Measurements from ENCODE around the gene TRIM59. TPM values are rescaled to one million over a fixed set of nuclear protein-coding genes. Genes with fewer than 3 reads are reported as not detected.

Gene TRIM59
- total and polyA plus RNA-seq, 9 of the 15 experiments (the other 6 are each of a cell fraction or from before 2014, with no cell fraction given), result 16.8 to 101 (median 34.8) TPM

DNA sequence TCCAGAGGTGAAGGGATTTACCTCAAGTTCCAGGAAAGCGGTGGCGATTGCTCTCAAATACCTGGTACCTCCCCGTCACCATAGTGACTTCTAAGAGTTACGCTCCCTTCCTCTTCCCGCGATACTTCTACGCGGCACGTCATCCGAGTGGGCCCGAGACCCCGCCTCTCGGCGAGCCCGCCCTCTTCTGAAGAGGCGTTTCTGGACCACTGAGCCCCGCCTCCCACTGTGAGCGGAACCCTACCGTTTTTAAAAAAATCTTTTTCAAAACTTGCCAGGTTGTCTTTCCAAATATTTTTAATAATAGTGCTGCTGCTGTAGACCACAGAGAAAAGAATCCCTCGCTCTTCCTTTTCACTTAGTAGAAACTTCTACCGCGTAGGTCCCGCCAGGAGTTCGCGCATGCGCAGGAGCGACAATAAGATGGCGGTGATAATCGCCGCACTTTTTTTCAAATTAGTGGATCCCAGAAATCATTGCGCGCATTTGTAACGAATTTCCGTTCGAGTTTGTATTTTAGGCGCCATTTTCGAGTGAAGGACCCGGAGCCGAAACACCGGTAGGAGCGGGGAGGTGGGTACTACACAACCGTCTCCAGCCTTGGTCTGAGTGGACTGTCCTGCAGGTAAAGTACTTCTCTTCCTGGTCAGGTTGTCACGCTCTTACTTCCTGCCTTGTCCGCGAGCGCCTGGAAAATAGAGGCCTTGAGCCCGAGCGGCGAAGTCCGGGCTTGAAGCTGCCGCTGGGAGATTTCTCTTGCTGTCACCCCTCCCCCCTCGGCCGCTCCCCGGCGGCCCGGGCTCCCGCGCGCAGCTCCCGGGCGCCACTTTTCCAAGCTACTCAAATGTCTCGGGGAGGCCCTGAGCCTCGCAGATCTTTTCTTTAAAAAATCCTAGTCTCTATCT lies 50.2 kb downstream of the TRIM59 start, which contains the start of the genes IFT80 and SMC4 (continued):
- TF ChIP-seq PCBP2 (IDR thresholded peaks at IDR 0.05; ENCODE audit: low read depth, low read length, poor library complexity, severe bottlenecking), result no peak
- no peak; the same call in 1 of the 2 replicates for TF ChIP-seq ATF1 (CRISPR knock-in tag; IDR thresholded peaks at IDR 0.05)
- TF ChIP-seq ATF1 (tag; IDR thresholded peaks at IDR 0.05), result peak; percentile 95
- TF ChIP-seq, protein P1, sequence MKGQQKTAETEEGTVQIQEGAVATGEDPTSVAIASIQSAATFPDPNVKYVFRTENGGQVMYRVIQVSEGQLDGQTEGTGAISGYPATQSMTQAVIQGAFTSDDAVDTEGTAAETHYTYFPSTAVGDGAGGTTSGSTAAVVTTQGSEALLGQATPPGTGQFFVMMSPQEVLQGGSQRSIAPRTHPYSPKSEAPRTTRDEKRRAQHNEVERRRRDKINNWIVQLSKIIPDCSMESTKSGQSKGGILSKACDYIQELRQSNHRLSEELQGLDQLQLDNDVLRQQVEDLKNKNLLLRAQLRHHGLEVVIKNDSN (CRISPR knock-in tag; IDR thresholded peaks at IDR 0.05), result no peak
- TF ChIP-seq, protein P2, sequence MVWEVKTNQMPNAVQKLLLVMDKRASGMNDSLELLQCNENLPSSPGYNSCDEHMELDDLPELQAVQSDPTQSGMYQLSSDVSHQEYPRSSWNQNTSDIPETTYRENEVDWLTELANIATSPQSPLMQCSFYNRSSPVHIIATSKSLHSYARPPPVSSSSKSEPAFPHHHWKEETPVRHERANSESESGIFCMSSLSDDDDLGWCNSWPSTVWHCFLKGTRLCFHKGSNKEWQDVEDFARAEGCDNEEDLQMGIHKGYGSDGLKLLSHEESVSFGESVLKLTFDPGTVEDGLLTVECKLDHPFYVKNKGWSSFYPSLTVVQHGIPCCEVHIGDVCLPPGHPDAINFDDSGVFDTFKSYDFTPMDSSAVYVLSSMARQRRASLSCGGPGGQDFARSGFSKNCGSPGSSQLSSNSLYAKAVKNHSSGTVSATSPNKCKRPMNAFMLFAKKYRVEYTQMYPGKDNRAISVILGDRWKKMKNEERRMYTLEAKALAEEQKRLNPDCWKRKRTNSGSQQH (CRISPR knock-in tag; IDR thresholded peaks at IDR 0.05), result 0 out of 2 replicates have a peak, but pooled peaks have one; percentile 4
- TF ChIP-seq, protein P3, sequence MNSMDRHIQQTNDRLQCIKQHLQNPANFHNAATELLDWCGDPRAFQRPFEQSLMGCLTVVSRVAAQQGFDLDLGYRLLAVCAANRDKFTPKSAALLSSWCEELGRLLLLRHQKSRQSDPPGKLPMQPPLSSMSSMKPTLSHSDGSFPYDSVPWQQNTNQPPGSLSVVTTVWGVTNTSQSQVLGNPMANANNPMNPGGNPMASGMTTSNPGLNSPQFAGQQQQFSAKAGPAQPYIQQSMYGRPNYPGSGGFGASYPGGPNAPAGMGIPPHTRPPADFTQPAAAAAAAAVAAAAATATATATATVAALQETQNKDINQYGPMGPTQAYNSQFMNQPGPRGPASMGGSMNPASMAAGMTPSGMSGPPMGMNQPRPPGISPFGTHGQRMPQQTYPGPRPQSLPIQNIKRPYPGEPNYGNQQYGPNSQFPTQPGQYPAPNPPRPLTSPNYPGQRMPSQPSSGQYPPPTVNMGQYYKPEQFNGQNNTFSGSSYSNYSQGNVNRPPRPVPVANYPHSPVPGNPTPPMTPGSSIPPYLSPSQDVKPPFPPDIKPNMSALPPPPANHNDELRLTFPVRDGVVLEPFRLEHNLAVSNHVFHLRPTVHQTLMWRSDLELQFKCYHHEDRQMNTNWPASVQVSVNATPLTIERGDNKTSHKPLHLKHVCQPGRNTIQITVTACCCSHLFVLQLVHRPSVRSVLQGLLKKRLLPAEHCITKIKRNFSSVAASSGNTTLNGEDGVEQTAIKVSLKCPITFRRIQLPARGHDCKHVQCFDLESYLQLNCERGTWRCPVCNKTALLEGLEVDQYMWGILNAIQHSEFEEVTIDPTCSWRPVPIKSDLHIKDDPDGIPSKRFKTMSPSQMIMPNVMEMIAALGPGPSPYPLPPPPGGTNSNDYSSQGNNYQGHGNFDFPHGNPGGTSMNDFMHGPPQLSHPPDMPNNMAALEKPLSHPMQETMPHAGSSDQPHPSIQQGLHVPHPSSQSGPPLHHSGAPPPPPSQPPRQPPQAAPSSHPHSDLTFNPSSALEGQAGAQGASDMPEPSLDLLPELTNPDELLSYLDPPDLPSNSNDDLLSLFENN (IDR thresholded peaks at IDR 0.05; ENCODE audit: low read depth in 2 of 2, low read length in 2 of 2), result 0 out of 4 replicates have a peak, but pooled peaks of 1 of the 2 experiments have one; percentile 35
- TF ChIP-seq, protein P4, sequence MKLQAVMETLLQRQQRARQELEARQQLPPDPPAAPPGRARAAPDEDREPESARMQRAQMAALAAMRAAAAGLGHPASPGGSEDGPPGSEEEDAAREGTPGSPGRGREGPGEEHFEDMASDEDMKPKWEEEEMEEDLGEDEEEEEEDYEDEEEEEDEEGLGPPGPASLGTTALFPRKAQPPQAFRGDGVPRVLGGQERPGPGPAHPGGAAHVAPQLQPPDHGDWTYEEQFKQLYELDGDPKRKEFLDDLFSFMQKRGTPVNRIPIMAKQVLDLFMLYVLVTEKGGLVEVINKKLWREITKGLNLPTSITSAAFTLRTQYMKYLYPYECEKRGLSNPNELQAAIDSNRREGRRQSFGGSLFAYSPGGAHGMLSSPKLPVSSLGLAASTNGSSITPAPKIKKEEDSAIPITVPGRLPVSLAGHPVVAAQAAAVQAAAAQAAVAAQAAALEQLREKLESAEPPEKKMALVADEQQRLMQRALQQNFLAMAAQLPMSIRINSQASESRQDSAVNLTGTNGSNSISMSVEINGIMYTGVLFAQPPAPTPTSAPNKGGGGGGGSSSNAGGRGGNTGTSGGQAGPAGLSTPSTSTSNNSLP (IDR thresholded peaks at IDR 0.05; ENCODE audit: borderline replicate concordance, low read depth, low read length), result peak; percentile 61; the same call in 1 of the 2 replicates
- peak; percentile 52 for TF ChIP-seq NEUROD1 (IDR thresholded peaks at IDR 0.05; ENCODE audit: borderline replicate concordance, low read depth, low read length, partially characterized antibody)
- TF ChIP-seq GABPB1 (CRISPR knock-in tag; IDR thresholded peaks at IDR 0.05), result peak; percentile 36
- no peak for TF ChIP-seq CBX5 (IDR thresholded peaks at IDR 0.05; ENCODE audit: borderline replicate concordance, low read depth)
- TF ChIP-seq MAZ (CRISPR knock-in tag; conservative IDR thresholded peaks at IDR 0.05 in 1 of 2, IDR thresholded peaks at IDR 0.05 in 1 of 2), result no peak; a peak in 1 of 4 replicates
- peak; percentile 66 for TF ChIP-seq EP300 (IDR thresholded peaks at IDR 0.05; ENCODE audit: low read length)
- peak in 1 of 2 experiments; percentile 95; a peak in 2 of 4 replicates for TF ChIP-seq HDAC1 (IDR thresholded peaks at IDR 0.05)
- TF ChIP-seq GATAD2B (IDR thresholded peaks at IDR 0.05; ENCODE audit: borderline replicate concordance), result peak; percentile 92; the same call in 1 of the 2 replicates
- no peak for TF ChIP-seq HIVEP1 (CRISPR knock-in tag; IDR thresholded peaks at IDR 0.05)
- TF ChIP-seq, protein P5, sequence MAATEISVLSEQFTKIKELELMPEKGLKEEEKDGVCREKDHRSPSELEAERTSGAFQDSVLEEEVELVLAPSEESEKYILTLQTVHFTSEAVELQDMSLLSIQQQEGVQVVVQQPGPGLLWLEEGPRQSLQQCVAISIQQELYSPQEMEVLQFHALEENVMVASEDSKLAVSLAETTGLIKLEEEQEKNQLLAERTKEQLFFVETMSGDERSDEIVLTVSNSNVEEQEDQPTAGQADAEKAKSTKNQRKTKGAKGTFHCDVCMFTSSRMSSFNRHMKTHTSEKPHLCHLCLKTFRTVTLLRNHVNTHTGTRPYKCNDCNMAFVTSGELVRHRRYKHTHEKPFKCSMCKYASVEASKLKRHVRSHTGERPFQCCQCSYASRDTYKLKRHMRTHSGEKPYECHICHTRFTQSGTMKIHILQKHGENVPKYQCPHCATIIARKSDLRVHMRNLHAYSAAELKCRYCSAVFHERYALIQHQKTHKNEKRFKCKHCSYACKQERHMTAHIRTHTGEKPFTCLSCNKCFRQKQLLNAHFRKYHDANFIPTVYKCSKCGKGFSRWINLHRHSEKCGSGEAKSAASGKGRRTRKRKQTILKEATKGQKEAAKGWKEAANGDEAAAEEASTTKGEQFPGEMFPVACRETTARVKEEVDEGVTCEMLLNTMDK (IDR thresholded peaks at IDR 0.05; ENCODE audit: borderline replicate concordance, insufficient read depth, low read depth, low read length, poor library complexity, severe bottlenecking), result no peak
